HepG2 (cell line): Measurements from ENCODE around the gene CHN1.

Experiments used
- BCL3 ChIP-seq: sonication (generic); formaldehyde crosslinking; IDR thresholded peaks from 2 replicates; pipeline ENCODE4 v1.5.1; 2020; ENCODE audit warnings: mild to moderate bottlenecking, missing genetic modification reagents, moderate library complexity
- E2F5 ChIP-seq: sonication (generic); formaldehyde crosslinking; conservative IDR thresholded peaks from 2 replicates; pipeline ENCODE4 v1.4.0; 2020; ENCODE audit warnings: missing genetic modification reagents
- POLR2A ChIP-seq, 2 experiments: IDR thresholded peaks; 2 replicates each; pipeline ENCODE4 v1.6.1; 2011; ENCODE audit warnings: low read depth in 2 of 2, low read length in 2 of 2, mild to moderate bottlenecking in 1 of 2, moderate library complexity in 1 of 2; ENCODE audit not compliant: insufficient read depth in 1 of 2

- no peak for TF ChIP-seq POLR2A (IDR thresholded peaks at IDR 0.05; ENCODE audit: insufficient read depth in 1 of 2, low read depth in 2 of 2, low read length in 2 of 2)
- no peak for TF ChIP-seq E2F5 (CRISPR knock-in tag)
- TF ChIP-seq BCL3 (CRISPR knock-in tag): no peak
Measured at GRCh38 chr2:174836995-174837390, 168.2 kb downstream of the CHN1 start.
